ENCODE measurements around the gene CEP20. TPM values are rescaled to one million over a fixed set of nuclear protein-coding genes. Genes with fewer than 3 reads are reported as not detected.

The CEP20 gene
- total RNA-seq, 1 experiment from 2014 or later: 36.9 TPM

DNA sequence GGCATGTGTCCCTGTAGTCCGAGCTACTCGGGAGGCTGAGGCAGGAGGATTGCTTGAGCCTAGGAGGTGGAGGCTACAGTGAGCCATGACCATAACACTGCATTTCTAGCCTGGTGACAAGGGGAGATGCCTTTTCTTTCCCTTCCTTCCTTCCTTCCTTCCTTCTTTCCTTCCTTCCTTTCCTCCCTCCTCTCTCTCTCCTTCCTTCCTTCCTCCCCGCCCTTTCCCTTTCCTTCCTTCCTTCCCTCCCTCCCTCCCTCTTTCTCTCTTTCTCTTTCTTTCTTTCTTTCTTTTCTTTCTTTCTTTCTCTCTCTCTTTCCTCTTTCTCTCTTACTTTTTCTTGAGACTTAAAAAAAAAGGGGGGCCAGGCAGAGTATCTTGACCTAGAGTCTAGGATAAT, 3.1 kb upstream of the CEP20 start:
- Histone ChIP-seq H3K14ac (ENCODE audit: insufficient read depth, low read length) (no peak overlapping the region), H3K4ac (ENCODE audit: low read depth, low read length) (no peak overlapping the region), H3K4me1 (ENCODE audit: insufficient read depth, low read length) (peaks cover 3% of the 10 kb centered on the region; the same call in 1 of the 2 replicates), H3K56ac (ENCODE audit: insufficient read length, low read depth, low read length) (no peak overlapping the region), H3K18ac (ENCODE audit: insufficient read length, low read depth, low read length) (no peak overlapping the region), H3K9ac (ENCODE audit: extremely low read depth, insufficient read length, low read length) (no peak overlapping the region), H2BK12ac (ENCODE audit: insufficient read length, low read depth, low read length) (no peak overlapping the region), H3K79me1 (ENCODE audit: insufficient read depth, low read depth, low read length, poor library complexity, severe bottlenecking) (peaks cover 2% of the 10 kb centered on the region), H4K20me1 (ENCODE audit: control insufficient read depth, insufficient read depth, insufficient read length) (no peaks in the 10 kb centered on the region), H3K23ac (ENCODE audit: insufficient read length, low read depth, low read length) (no peak overlapping the region), H3K9me3 (ENCODE audit: control insufficient read depth, low read depth, low read length) (no peaks in the 10 kb centered on the region), H2AFZ (ENCODE audit: low read length) (no peak overlapping the region), H2BK20ac (ENCODE audit: low read depth, low read length, poor library complexity, severe bottlenecking) (no peak overlapping the region), H3K27ac (ENCODE audit: insufficient read length, low read depth, low read length) (no peak overlapping the region), H4K5ac (ENCODE audit: insufficient read length, low read depth, low read length) (no peak overlapping the region), H2AK5ac (ENCODE audit: insufficient read length, low read length) (no peak overlapping the region), H4K8ac (replicated peaks; ENCODE audit: insufficient read length, low read depth, low read length) (no peak overlapping the region), H3K79me2 (ENCODE audit: insufficient read depth, low read length) (peaks cover 6% of the 10 kb centered on the region; the same call in 1 of the 2 replicates), H3K4me2 (ENCODE audit: insufficient read depth, insufficient read length, low read length) (no peak overlapping the region), H3K27me3 (ENCODE audit: insufficient read depth, low read length) (no peaks in the 10 kb centered on the region), H2BK15ac (ENCODE audit: low read depth, low read length) (no peak overlapping the region), H4K91ac (ENCODE audit: insufficient read length, low read depth, low read length) (no peak overlapping the region), H3T11ph (ENCODE audit: low read length) (no peak overlapping the region), H3K23me2 (ENCODE audit: insufficient read length, low read depth, low read length, poor library complexity, severe bottlenecking) (no peaks in the 10 kb centered on the region), H2BK5ac (ENCODE audit: insufficient read length, low read length) (no peak overlapping the region), H2BK120ac (ENCODE audit: low read depth, low read length, poor library complexity, severe bottlenecking) (no peak overlapping the region)
- Mint-ChIP-seq H3K9me3 (no peaks in the 10 kb centered on the region; a peak in 1 of 5 replicates), H3K4me3 (no peak overlapping the region), H3K27me3 (ENCODE audit: low read depth) (no peaks in the 10 kb centered on the region), H3K27ac (no peak overlapping the region), H3K4me1 (peaks cover 12 to 13% of the 10 kb centered on the region in 2 experiments), H3K36me3 (ENCODE audit: insufficient read depth in 1 of 3, low read depth in 3 of 3) (peaks cover 0 to 4% (median 3%) of the 10 kb centered on the region in 3 experiments; a peak in 3 of 7 replicates)
- WGBS (ENCODE audit: extremely low coverage, insufficient read length, low lambda C conversion rate): no CpG with 5 or more reads among the region's 3 CpGs
- TF ChIP-seq, protein P1, sequence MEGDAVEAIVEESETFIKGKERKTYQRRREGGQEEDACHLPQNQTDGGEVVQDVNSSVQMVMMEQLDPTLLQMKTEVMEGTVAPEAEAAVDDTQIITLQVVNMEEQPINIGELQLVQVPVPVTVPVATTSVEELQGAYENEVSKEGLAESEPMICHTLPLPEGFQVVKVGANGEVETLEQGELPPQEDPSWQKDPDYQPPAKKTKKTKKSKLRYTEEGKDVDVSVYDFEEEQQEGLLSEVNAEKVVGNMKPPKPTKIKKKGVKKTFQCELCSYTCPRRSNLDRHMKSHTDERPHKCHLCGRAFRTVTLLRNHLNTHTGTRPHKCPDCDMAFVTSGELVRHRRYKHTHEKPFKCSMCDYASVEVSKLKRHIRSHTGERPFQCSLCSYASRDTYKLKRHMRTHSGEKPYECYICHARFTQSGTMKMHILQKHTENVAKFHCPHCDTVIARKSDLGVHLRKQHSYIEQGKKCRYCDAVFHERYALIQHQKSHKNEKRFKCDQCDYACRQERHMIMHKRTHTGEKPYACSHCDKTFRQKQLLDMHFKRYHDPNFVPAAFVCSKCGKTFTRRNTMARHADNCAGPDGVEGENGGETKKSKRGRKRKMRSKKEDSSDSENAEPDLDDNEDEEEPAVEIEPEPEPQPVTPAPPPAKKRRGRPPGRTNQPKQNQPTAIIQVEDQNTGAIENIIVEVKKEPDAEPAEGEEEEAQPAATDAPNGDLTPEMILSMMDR (conservative IDR thresholded peaks at IDR 0.05): no peak
- no peak for DNase-seq
